ENCODE data around the gene SIGLEC12.
A peak's percentile ranks its signal among the peaks of the same experiment; 100 is the strongest.

Gene SIGLEC12

GRCh38 chr19:51501594-51502263 is at the start of gene SIGLEC12:
Gene SIGLEC12, minus strand, starts transcription at chr19:51501800. Its CDS starts 67 bp downstream, at chr19:51501733.
- no peak for TF ChIP-seq CTCF (conservative IDR thresholded peaks at IDR 0.05)
- no peak within 1 kb of the TSS for H3K27ac ChIP-seq

GRCh38 chr19:51550848-51551672 is 49.5 kb upstream of the SIGLEC12 start:
- H3K27ac ChIP-seq: no peak overlapping the region
- TF ChIP-seq CTCF (conservative IDR thresholded peaks at IDR 0.05): no peak

GRCh38 chr19:51549533-51550324 is 48.1 kb upstream of the SIGLEC12 start:
- no peak for TF ChIP-seq CTCF (conservative IDR thresholded peaks at IDR 0.05)
- peak overlapping the region; percentile 82; the same call in 1 of the 2 replicates for H3K27ac ChIP-seq

- peak overlapping the region; percentile 82 for H3K27ac ChIP-seq
- no peak for TF ChIP-seq CTCF (conservative IDR thresholded peaks at IDR 0.05)
Measured at GRCh38 chr19:51548891-51549305, 47.3 kb upstream of the SIGLEC12 start.

- H3K27ac ChIP-seq: peak overlapping the region; percentile 82
- TF ChIP-seq CTCF (conservative IDR thresholded peaks at IDR 0.05): no peak
Measured at GRCh38 chr19:51548213-51548651, 46.6 kb upstream of the SIGLEC12 start.

GRCh38 chr19:51547397-51548212 is 46.0 kb upstream of the SIGLEC12 start:
- no peak for TF ChIP-seq CTCF (conservative IDR thresholded peaks at IDR 0.05)
- H3K27ac ChIP-seq: peak overlapping the region; percentile 82

Measured in VCaP (cell line).